Activated gamma-delta T cell treated with anti-CD3 and anti-CD28 coated beads, Interleukin-2, amount 50 U/mL, for 16 hours (primary cell): ENCODE data around the gene ZNF556.

Experiments
- DNase-seq: peaks from one replicate; pipeline ENCODE4 v3.0.0-alpha.2; 2020; ENCODE audit warnings: low read depth

Gene ZNF556

GRCh38 chr19:2867025-2867991, at the start of gene ZNF556:
Gene ZNF556 (plus strand): TSS chr19:2867335. CDS start chr19:2867422, 87 bp downstream.
- DNase-seq, result no peak

GRCh38 chr19:2819540-2820111, 47.5 kb upstream of the ZNF556 start, which contains the start of gene ZNF554:
Gene ZNF554 (plus strand): TSS chr19:2819868. CDS start chr19:2820072, 204 bp downstream.
- DNase-seq, result peak; percentile 97

DNA sequence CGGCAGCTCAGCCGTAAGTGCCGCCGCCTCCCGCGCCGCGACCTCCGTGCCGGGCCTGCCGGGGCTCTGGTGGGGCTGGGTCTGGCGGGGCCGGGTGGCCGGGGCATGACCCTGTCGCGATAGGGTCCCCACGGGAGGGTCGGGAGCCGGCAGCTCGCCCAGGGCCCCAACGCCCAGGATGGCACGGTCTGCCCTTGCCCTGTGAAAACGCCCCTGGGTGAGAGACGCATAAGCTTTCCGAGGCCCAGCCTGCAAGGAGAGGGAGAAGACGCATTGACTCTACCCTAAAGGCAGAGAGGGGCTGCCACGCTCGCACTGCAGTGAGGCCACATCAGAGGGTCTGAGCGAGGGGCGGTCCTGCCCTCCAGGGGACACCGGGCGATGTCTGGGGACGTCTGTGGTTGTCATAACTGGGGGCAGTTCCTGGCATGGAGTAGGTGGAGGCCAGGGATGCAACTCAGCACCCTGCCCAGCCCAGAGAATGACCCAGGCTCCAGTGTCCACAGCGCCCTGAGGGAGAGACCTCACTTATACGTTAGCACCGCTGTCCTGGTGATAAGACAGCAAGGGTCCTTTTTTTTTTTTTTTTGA, 46.9 kb upstream of the ZNF556 start:
- no peak for DNase-seq

DNA sequence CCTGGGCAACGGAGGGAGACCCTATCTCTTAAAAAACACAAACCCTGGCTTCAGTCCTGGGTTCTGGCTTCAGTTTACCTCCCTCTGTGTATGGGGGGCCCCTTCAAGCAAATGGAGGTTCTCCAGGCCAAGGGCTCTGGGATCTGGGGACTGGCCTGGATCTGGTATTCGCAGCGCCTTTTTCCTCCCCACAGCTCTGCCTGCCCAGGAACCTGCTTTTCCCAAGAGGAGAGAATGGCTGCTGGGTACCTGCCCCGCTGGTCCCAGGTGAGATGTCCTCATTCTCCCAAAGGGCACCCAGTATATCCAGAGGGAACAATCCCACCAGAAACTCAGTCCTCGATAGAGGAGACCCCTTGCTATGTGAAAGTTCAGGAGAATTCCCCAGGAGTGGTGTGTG, 44.3 kb upstream of the ZNF556 start:
- no peak for DNase-seq

- DNase-seq, result no peak
These were observed 43.5 kb upstream of the ZNF556 start for GRCh38 chr19:2823646-2824045.

- no peak for DNase-seq
These were observed 43.0 kb upstream of the ZNF556 start for GRCh38 chr19:2824129-2824528.

GRCh38 chr19:2827022-2827421, 40.1 kb upstream of the ZNF556 start:
- DNase-seq, result no peak

GRCh38 chr19:2827840-2828489, 39.2 kb upstream of the ZNF556 start:
- no peak for DNase-seq

DNA sequence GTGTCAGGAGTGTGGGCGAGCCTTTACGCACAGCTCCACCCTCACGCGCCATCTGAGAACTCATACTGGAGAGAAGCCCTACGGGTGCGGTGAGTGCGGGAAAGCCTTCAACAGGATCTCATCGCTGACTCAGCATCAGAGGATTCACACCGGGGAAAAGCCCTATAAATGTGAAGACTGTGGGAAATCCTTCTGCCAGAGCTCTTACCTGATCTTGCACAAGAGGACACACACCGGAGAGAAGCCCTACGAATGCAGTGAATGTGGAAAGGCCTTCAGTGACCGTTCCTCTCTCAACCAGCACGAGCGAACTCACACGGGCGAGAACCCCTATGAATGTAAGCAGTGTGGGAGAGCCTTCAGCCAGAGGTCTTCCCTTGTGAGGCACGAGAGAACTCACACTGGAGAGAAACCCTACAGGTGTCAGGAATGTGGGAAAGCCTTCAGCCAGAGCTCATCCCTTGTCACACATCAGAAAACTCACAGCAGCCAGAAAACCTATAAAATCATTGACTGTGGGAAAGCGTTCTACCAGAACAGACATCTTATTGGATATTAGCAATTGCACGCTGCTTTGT, 32.8 kb upstream of the ZNF556 start:
- no peak for DNase-seq

- DNase-seq, result no peak
These were observed 29.7 kb upstream of the ZNF556 start for GRCh38 chr19:2837430-2837829.

DNA sequence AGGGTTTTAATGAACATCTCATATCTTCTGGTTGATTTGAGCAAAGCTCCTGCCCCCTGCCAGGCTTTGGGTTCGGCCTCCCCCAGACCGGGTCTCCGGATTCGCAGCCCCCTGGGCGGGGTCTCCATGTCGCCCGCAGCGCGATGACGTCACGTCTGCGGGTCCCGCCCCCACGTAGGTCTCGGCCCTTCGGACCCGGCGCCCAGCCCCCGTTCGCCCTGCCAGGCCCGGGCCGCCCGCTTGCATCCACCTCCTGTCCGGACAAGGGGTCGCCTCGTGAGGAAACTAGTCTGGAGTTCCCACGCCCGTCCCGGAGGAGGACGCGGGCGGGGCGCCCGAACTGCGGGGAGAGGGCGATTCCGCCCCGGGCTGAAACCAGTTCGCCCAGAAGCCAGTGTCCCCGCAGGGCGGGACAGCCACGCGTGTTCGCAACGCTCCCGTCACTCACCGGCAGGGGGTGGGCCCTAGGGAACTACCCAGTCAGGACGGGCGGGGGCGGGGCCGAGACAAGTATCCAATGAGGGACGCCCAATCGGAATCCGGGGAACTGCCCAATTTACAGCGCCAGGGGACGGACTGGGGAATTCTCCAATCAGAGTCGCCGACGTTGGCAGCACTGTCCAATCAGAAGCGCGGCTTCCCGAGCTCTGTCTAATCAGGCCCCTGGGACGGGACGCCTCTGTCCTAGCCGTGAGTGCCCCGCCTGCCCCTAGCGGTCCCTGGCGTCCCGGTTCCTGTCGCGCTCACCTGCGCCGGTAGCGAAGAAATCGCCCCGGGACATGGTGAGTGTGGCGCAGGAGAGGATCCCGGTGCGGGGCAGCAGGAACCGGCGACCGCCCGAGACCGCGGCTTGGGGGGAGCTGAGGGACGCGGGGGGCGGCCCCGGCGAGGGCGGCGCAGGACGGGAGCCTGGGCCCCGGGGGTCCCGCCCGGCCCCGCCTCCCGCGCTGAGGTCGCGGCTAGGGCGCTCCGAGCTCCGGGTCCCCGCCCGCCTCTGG, 26.0 kb upstream of the ZNF556 start, which contains the start of gene ZNF555:
TSS of gene ZNF555 (plus strand) at position 682 of the 998 bp plus-strand sequence. CDS start at position 780, 98 bp downstream.
- peak; percentile 98 for DNase-seq

DNA sequence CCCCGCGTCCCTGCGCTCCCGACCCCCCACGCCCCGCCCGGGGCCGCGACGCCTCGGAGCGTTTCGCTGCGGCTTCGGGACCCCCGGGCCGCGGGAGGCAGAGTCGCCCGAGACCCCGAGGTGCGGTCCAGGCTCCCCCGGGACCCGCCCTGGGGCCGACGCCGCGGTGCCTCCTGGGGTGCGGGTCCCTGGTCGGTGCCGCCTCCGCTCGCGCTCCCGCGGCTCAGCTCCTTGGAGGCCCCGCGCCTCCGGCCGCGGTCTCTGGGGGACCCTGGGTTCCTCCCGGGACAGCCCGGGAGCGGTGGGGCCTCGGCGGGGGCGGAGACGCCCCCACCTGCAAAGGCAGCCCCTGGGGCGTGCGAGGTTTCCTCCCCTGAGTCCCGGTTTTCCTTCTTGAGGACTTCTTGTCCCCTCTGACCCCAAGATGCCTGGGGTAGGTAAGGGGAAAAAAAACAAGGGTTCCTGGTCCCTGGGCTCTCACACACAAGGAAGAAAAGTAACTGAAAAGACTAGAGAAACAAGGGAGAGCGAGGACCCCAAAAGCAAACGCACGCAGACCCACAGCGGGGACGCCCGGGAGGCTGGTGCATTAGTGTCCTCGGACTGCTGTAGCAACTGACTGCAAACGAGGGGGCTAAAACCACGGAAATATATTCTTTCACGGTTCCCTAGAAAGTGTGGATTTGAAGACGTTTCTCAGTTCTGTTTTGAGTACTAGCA, 25.1 kb upstream of the ZNF556 start:
- no peak for DNase-seq

GRCh38 chr19:2845107-2845506, 22.0 kb upstream of the ZNF556 start:
- DNase-seq, result no peak

DNA sequence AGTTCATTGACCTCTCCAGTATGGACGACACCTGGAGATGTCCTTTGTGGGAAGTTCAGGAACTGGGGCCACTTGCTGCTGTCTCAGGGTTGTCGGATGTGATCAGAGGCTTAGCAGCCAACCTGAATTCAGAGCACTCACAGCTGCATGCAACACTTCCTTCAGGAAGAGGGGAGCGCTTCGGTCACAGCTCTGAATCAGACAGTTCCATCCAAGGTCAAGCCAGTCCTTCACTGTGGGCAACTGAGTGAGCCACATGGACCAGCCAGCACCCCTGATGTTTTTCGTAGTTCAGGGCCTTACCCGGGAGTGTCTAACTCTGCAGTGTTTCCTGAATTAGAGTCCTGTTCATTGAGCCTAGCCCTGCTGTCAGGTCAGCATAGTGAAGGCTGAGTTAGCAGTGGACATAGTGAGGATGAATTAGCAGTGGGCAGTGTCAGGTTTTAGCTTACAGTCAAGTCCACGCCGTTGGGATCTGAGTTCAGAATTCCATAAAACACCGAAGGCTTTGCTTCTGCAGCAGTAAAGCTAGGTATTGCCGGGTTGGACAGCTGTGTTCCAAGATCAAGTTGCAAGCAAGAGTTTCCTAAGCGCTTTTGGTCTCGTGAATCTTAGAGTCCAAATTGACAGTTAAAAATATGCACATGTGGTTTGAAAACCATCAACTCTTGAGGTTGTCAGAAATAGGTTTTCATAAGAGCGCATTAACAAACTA, 20.8 kb upstream of the ZNF556 start:
- no peak for DNase-seq

DNA sequence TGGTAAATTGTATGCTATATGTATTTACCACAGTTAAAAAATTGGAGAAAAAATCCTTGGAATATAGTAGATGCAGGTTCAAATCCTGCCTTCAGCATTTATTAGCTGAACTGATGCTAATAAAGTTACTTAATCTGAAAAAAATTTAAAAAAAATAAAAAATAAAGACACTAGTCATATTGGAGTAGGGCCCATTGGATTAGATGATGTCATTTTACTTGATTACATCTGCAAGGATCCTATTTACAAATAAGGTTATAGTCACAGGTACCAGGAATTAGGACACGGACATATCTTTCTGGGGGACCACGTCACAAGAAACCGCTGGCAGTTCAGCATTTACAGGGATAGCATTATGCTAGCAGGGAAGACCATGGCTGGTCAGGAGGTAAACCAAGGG, 19.6 kb upstream of the ZNF556 start:
- DNase-seq, result no peak

GRCh38 chr19:2848616-2849015, 18.5 kb upstream of the ZNF556 start:
- DNase-seq, result no peak

DNA sequence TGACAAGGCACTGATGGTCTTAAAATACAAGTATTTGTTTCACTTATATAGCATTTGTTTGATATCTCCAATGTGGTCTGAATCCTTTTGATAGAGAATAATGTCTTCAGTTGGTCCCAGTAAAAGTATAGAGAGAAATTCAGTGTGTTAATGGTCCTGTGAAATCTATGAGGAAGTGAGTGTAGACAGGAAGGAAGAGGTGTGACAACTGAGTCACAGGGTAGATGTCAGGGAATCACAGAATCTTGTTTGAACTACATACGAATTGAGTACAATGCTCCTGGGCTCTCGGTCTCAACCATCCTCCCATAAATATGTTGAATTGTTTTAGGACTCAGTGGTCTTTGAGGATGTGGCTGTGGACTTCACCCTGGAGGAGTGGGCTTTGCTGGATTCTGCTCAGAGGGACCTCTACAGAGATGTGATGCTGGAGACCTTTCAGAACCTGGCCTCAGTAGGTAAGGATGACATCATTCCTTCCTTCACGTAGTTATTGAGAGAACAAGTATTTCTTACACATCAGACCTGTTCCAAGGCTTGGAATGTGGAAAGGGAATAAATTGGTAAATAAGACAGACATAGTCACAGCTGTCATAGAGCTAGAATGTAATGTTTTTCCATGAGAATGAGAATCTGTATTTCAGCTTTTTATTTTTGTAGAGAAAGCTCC, 16.7 kb upstream of the ZNF556 start:
- no peak for DNase-seq

DNA sequence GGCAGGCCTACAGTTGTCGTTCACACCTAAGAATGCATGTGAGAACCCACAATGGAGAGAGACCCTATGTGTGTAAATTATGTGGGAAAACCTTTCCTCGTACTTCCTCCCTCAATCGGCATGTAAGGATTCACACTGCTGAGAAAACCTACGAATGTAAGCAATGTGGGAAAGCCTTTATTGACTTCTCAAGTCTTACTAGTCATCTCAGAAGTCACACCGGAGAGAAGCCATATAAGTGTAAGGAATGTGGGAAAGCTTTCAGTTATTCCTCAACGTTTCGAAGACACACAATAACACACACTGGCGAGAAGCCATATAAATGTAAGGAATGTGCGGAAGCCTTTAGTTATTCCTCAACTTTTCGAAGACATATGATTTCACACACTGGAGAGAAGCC, 14.5 kb upstream of the ZNF556 start:
- DNase-seq, result no peak
